G401 (cell line): ENCODE results near the gene TNFSF11. TPM values are rescaled to one million over a fixed set of nuclear protein-coding genes. Genes with fewer than 3 reads are reported as not detected.

Experiments
- DNase-seq: peaks from one replicate; pipeline ENCODE4 v3.0.0-alpha.2; 2015; ENCODE audit warnings: low spot score
- in situ Hi-C: cut with HindIII; loops from 2 replicates; pipeline ENCODE4 v1.10.0; 2016; ENCODE audit warnings: low sequenced_read_pairs, mixed read lengths
- total RNA-seq: library from RNA; depleted of rRNA; stranded (reverse); fragments of >200 nt; shearing (Covaris generic); gene quantifications from 2 replicates; pipeline ENCODE4 v1.2.3, GENCODE V29; 2014; rRNA removed

TNFSF11 gene
- total RNA-seq, 1 experiment from 2014 or later = not detected

DNA sequence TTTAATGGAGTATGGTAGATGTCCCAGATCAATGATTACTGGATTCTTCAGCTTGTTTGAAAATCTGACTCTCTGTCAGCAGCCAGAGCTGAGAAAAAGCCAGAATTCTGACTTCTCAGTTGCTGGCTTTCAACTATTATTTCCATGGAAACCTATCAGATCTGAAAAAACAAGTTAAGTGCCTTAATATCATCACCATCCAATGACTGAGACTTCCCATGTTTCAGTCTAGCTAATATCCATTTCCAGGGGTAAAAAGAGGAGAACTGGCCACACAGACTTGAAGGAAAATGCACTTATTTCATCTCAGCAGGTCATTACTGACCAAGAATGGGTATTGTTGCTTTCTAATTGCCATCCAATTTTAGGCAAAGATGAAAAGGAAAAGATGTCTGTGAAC lies 75.2 kb downstream of the TNFSF11 start:
- no peak for DNase-seq
- in situ Hi-C loops = no loop called here

DNA sequence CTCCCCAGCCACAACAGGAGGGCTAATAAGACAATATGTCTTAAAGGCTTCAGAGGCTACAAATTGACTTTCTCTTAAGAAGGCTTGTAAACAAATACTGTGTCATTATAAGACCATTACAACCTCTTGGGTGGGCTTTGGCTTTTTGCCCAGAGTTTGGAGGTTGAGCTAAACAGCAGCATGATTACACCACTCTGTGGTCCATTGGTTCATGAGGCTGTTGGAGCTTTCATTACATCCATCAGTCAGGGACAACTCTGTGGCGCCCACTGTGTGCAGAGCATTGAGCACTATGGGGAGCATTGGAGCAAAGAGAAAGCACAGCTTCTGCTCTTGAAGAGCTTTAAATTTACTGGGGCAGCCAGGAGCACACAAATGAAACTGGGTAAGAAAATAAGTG lies 75.9 kb downstream of the TNFSF11 start:
- no peak for DNase-seq
- in situ Hi-C loops = no loop called here

DNA sequence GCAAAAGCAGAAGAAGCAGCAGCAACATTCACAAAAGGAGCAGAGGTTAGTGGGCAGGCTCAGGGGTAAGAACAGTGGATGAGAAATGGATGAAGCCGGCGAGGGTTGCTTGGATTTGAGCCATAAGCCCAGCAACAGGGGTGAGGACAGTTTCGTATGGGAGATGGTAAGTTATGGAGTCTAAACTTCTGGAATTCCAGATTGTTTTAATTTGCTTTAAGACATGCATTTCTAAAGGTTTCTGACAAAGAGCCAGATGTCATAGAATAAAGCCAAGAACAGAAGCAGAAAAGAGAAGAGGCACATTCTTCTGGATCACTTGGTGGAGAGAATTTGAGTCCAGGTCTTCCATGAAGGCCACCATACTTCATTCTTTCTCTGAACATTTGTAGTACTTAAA lies 76.6 kb downstream of the TNFSF11 start:
- in situ Hi-C loops = no loop called here
- no peak for DNase-seq

DNA sequence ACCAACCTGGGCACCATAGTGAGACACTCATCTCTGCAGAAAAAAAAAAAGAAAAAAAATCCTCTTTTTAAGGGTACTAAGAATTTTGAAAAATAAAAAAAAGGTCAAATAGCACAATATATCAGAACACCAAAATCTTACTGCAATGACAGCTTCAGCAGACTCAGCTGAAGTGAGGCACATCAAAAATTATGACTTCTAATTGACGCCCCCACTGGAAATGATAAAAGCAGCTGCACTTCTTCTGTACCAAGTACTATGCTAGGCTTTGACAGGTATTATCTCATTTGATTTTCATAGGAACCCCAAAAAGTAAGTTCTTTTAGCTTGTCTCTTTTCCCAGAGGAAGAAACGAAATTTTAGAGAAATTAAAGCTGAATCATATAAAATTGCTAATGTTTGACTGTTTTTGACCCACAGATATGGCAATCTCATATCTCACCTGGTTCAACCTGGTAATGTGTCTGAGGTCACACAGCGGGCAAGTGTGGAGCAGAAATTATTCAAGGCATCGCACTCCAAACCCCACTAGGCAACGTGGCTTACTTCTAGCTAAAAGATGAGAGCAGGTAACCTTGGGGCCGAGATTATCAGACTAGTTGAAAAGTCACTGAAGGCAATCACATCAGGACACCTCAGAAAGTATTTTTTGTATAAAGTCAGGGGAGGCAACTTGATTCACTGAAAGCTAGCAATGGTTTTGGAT lies 78.1 kb downstream of the TNFSF11 start:
- DNase-seq = no peak
- in situ Hi-C loops = no loop called here

DNA sequence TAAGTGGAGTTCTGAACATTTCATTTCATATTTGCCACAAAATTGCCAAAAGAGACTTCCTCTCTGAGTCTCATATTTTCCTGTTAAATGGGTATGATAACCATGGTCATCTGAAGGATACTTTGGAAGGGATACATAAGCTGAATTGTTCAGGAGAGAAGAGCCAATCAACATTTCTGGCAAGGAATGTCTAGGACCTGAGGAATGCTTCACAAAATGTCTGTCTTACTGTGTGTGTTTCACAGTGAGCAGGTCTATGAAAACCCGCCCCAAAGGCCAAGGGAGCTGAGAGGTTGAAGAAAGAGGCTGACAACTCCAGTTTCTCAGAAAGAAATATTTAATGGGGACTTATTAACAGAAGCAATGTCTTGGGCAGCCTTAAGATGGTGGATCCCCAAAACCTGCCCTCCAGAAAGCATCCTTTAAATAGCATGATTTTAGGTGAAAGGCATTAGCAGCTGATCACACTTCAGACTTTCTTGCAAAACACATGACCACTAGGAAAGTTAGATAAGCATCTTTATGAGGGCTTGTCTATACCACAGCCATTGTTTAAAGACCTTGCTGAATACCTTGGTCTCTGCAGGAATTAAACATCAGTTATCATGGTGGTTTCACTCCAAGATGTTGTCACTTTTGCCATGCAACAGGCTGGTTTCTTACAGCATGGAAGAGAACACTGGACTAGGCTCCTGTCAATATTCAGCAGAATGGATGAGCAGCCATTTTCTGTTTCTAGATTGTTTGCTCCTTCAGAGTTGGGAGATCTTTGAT lies 78.9 kb downstream of the TNFSF11 start:
- in situ Hi-C loops = no loop called here
- DNase-seq = no peak

DNA sequence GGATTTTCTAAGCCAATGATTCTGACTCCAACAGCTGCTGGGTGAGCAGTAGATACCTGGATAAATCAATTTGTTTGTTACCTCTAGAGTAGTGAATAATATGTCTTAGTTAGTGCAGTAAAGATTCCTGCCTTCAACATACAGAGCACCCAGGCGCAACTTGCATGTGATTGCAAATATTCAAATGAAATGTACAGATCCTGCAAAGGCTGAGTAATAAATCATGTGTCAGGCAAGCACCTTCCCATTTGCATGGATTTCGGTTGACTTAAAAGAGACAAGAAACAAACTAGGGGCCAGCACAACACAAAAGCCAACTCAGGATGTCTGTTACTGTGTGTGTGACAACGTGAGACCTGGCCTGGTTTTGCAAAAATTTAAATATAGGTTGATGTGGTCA lies 79.7 kb downstream of the TNFSF11 start:
- in situ Hi-C loops = no loop called here
- no peak for DNase-seq

DNA sequence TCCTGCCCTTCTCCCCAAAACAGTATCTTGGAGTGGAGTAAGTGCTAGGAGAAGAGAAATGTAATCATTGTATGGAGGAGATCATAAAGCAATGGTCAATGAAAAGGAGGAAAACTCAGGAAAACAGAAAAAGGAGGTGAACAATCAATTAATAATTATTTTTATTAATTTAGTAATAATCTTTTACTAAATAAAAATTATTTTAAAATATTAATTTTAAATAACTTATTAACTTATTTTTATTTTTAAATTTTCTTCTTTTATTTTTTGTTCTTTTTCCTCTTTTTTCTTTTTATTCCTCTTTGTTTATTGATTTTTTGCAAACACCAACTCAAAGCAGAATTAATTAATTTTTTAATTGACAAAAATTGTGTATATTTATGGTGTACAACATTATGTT lies 80.3 kb downstream of the TNFSF11 start:
- in situ Hi-C loops = no loop called here
- no peak for DNase-seq

DNA sequence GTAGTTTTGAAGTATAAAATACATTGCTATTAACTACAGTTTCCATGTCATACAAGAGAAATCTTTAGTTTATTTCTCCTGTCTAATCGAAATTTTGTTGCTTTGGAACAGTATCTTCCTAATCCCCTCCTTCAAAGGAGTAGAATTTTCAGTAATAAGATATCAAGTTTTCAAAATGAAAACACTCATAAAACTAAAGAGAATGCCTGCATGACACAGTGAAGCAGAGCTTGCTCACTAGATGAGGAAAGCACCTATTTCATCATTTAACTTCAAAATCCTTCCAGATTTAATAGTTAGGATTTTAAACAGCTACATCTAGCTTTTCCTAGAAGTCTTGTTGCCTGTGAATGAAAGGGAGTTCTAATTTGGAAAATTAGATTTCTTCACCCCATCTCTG lies 80.8 kb downstream of the TNFSF11 start:
- in situ Hi-C loops = no loop called here

DNA sequence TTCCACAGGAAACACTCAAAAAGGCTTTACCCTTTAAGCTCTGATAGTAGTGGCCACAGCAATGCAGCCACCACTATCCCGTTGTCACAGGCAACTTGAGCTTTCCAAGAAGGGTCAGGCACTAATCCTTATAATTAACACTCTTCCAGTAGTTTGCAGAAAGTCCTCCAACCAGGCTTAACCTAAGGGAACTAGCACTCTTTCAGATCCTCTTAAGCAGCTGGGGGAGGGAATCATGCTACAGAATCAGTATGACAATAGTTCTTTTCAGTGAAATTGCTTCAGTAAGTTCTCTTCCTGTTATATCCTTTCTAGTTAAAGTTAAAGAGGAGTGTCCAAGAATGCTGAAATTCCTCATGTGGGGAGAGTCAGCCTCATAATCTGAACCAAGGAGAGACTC lies 82.2 kb downstream of the TNFSF11 start:
- in situ Hi-C loops = no loop called here
- DNase-seq = no peak

More for the DNA sequence above, 80.8 kb downstream of the TNFSF11 start:
- no peak for DNase-seq

DNA sequence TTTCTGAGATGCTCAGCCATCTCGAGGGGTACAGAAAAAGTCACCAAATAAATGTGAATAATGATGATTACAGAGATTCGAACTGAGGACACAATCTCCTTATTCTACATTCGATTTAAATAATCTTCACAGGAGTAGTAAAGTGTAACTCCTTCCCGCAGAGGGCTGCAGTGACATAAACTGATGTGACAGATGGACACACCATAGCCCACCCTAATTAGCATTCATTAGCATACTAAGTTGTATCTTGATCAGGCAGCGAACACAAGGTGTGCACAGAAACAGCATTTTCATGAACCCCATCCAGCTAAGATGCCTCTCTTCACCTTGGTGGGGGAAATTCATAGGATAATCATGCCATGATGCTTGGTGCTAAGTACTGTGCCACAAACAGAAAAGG lies 83.0 kb downstream of the TNFSF11 start:
- in situ Hi-C loops = no loop called here

More for the DNA sequence above, 83.0 kb downstream of the TNFSF11 start:
- no peak for DNase-seq

Other genes starting within 250 kb of the TNFSF11 start
- gene FAM216B, start 207.4 kb downstream of the TNFSF11 start, total RNA-seq = not detected in 2 replicates